GM12878 (cell line): ENCODE measurements around the gene HNRNPM. TPM values are rescaled to one million over a fixed set of nuclear protein-coding genes. Genes with fewer than 3 reads are reported as not detected.

Experiments used
- ATAC-seq: fragments of 200-7000 bp; cut with Tn5 transposase; 3 replicates; pipeline ENCODE4 v1.9.1; 2020; ENCODE audit warnings: mild to moderate bottlenecking, moderate library complexity
- BruUV-seq: library from RNA; stranded (reverse); fragments of 400-500 nt; replicated peaks from 2 replicates; lab custom pipeline; 2021; lab: Mats Ljungman, UMichigan
- CTCF ChIA-PET: fragments of 300-600 bp; sonication (Branson Sonifier 250); formaldehyde crosslinking; extraction: SDS; loops from one replicate; lab custom pipeline; 2021; ENCODE audit warnings: inconsistent platforms; lab: Yijun Ruan, JAX
- POLR2A ChIA-PET: fragments of 350-600 bp; formaldehyde crosslinking; extraction: SDS; loops from one replicate; lab custom pipeline; 2021; ENCODE audit warnings: inconsistent platforms; lab: Charles Lee
- RAD21 ChIA-PET: fragments of 300-600 bp; sonication (Branson Sonifier 250); formaldehyde crosslinking; loops from one replicate; lab custom pipeline; 2023; ENCODE audit warnings: antibody characterized with exemption; ENCODE audit not compliant: unreplicated experiment; lab: Charles Lee
- SMC1A ChIA-PET: fragments of 300-600 bp; sonication (Branson Sonifier 250); formaldehyde crosslinking; loops from one replicate; lab custom pipeline; 2023; ENCODE audit not compliant: unreplicated experiment, uncharacterized antibody; lab: Charles Lee
- DNase-seq: peaks from one replicate; pipeline ENCODE4 v3.0.0-alpha.2; 2011; ENCODE audit warnings: low read depth, low spot score
- FAIRE-seq: peaks from 3 replicates; lab custom pipeline; 2011; peaks lifted over from hg19 to GRCh38; lab: Jason Lieb, UNC
- H2AFZ ChIP-seq: 2 replicates; pipeline ENCODE4 v1.6.0; 2011; ENCODE audit warnings: low read depth, low read length, control low read depth; ENCODE audit not compliant: control insufficient read depth
- H3K27ac ChIP-seq: 2 replicates; pipeline ENCODE4 v1.5.1; 2011; ENCODE audit warnings: control low read depth; ENCODE audit not compliant: control insufficient read depth, insufficient read depth
- H3K27me3 ChIP-seq, 2 experiments: replicated peaks in 1 of 2; 2 replicates each; pipeline versions ENCODE4 v1.6.0 to v1.6.1; 2011; ENCODE audit warnings: low read length in 1 of 2; ENCODE audit not compliant: control insufficient read depth in 2 of 2, insufficient read depth in 2 of 2
- H3K36me3 ChIP-seq, 2 experiments: 2 replicates each; pipeline ENCODE4 v1.5.1; 2011; ENCODE audit warnings: low read length in 1 of 2; ENCODE audit not compliant: control insufficient read depth in 2 of 2, insufficient read depth in 2 of 2
- H3K4me1 ChIP-seq: 2 replicates; pipeline ENCODE4 v1.6.1; 2011; ENCODE audit warnings: mild to moderate bottlenecking, low read length, moderate library complexity, mixed read lengths; ENCODE audit not compliant: control insufficient read depth, insufficient read depth
- H3K4me2 ChIP-seq: 2 replicates; pipeline ENCODE4 v1.6.0; 2011; ENCODE audit warnings: control low read depth; ENCODE audit not compliant: control insufficient read depth, insufficient read depth
- H3K4me3 ChIP-seq: fragments of 200-600 bp; sonication (generic); 2 replicates; pipeline ENCODE4 v1.5.1; 2016
- H3K79me2 ChIP-seq: 2 replicates; pipeline ENCODE4 v1.6.0; 2011; ENCODE audit warnings: low read length; ENCODE audit not compliant: control insufficient read depth, insufficient read depth
- H3K9ac ChIP-seq: 2 replicates; pipeline ENCODE4 v1.8.0; 2011; ENCODE audit warnings: low read length, control low read depth, mixed read lengths; ENCODE audit not compliant: control insufficient read depth, insufficient read depth
- H3K9me3 ChIP-seq: replicated peaks from 3 replicates; pipeline ENCODE4 v1.5.1; 2011; ENCODE audit warnings: mild to moderate bottlenecking, low read length; ENCODE audit not compliant: control insufficient read depth, insufficient read depth
- H4K20me1 ChIP-seq: 2 replicates; pipeline ENCODE4 v1.6.0; 2011; ENCODE audit not compliant: control insufficient read depth, insufficient read depth
- ATF7 ChIP-seq: fragments of 450-650 bp; IDR thresholded peaks from 2 replicates; pipeline ENCODE4 v1.6.1; 2016; ENCODE audit warnings: low read depth, mild to moderate bottlenecking
- BACH1 ChIP-seq: fragments of 450-650 bp; IDR thresholded peaks from 2 replicates; pipeline ENCODE4 v1.6.1; 2017; ENCODE audit warnings: mild to moderate bottlenecking, borderline replicate concordance
- BRCA1 ChIP-seq: IDR thresholded peaks from 2 replicates; pipeline ENCODE4 v1.6.1; 2011; ENCODE audit warnings: low read depth, low read length, improper control_type of control experiment
- CHD1 ChIP-seq: IDR thresholded peaks from 2 replicates; pipeline ENCODE4 v1.6.1; 2012; ENCODE audit warnings: low read depth, low read length, improper control_type of control experiment
- CHD2 ChIP-seq: IDR thresholded peaks from 2 replicates; pipeline ENCODE4 v1.6.1; 2011; ENCODE audit warnings: low read depth, low read length, improper control_type of control experiment, borderline replicate concordance
- DPF2 ChIP-seq: fragments of 450-650 bp; IDR thresholded peaks from 2 replicates; pipeline ENCODE4 v1.6.1; 2017; ENCODE audit warnings: mild to moderate bottlenecking
- GATAD2B ChIP-seq: fragments of 450-650 bp; conservative IDR thresholded peaks from 2 replicates; pipeline ENCODE4 v1.6.1; 2017; ENCODE audit warnings: low read depth, mild to moderate bottlenecking, moderate library complexity
- HDGF ChIP-seq: fragments of 450-650 bp; IDR thresholded peaks from 2 replicates; pipeline ENCODE4 v1.6.1; 2016; ENCODE audit warnings: antibody characterized with exemption
- LARP7 ChIP-seq: fragments of 450-650 bp; IDR thresholded peaks from 2 replicates; pipeline ENCODE4 v1.6.1; 2017; ENCODE audit warnings: mild to moderate bottlenecking
- MEF2B ChIP-seq: fragments of 450-650 bp; IDR thresholded peaks from 2 replicates; pipeline ENCODE4 v1.6.1; 2018; ENCODE audit warnings: mild to moderate bottlenecking, moderate library complexity; ENCODE audit not compliant: partially characterized antibody, poor library complexity, severe bottlenecking
- MTA3 ChIP-seq: IDR thresholded peaks from 2 replicates; pipeline ENCODE4 v1.6.1; 2012; ENCODE audit warnings: low read length, inconsistent platforms, borderline replicate concordance
- PAX8 ChIP-seq: fragments of 450-650 bp; IDR thresholded peaks from 2 replicates; pipeline ENCODE4 v1.6.1; 2017; ENCODE audit warnings: mild to moderate bottlenecking, moderate library complexity
- RAD21 ChIP-seq: IDR thresholded peaks from 2 replicates; pipeline ENCODE4 v1.6.1; 2011; ENCODE audit warnings: mild to moderate bottlenecking, low read depth, low read length, moderate library complexity; ENCODE audit not compliant: insufficient read depth
- RCOR1 ChIP-seq: conservative IDR thresholded peaks from 2 replicates; pipeline ENCODE4 v1.6.1; 2012; ENCODE audit warnings: low read depth, low read length, improper control_type of control experiment
- RELA ChIP-seq: fragments of 450-650 bp; IDR thresholded peaks from 2 replicates; pipeline ENCODE4 v1.8.0; 2014; ENCODE audit warnings: borderline replicate concordance; ENCODE audit not compliant: partially characterized antibody
- SMAD1 ChIP-seq: fragments of 450-650 bp; IDR thresholded peaks from 2 replicates; pipeline ENCODE4 v1.6.1; 2018; ENCODE audit warnings: mild to moderate bottlenecking, low read depth; ENCODE audit not compliant: partially characterized antibody
- SMARCA5 ChIP-seq: fragments of 450-650 bp; IDR thresholded peaks from 2 replicates; pipeline ENCODE4 v1.6.1; 2017; ENCODE audit warnings: mild to moderate bottlenecking
- SP1 ChIP-seq: IDR thresholded peaks from one replicate; pipeline ENCODE4 v1.6.1; 2011; ENCODE audit warnings: low read depth, low read length
- SRF ChIP-seq, 2 experiments: IDR thresholded peaks; 2 replicates each; pipeline ENCODE4 v1.6.1; 2011; ENCODE audit warnings: low read depth in 2 of 2, low read length in 2 of 2, mild to moderate bottlenecking in 1 of 2, moderate library complexity in 1 of 2
- ZNF24 ChIP-seq: fragments of 450-650 bp; IDR thresholded peaks from 2 replicates; pipeline ENCODE4 v1.6.1; 2017; ENCODE audit warnings: antibody characterized with exemption, mild to moderate bottlenecking
- ZNF384 ChIP-seq: IDR thresholded peaks from 2 replicates; pipeline ENCODE4 v1.6.1; 2012; ENCODE audit warnings: low read depth, mild to moderate bottlenecking, low read length, improper control_type of control experiment, borderline replicate concordance
- ZNF592 ChIP-seq: fragments of 450-650 bp; IDR thresholded peaks from 2 replicates; pipeline ENCODE4 v1.6.1; 2017; ENCODE audit warnings: mild to moderate bottlenecking, moderate library complexity
- ZSCAN29 ChIP-seq: fragments of 450-650 bp; IDR thresholded peaks from 2 replicates; pipeline ENCODE4 v1.6.1; 2017; ENCODE audit warnings: mild to moderate bottlenecking, moderate library complexity
- WGBS: methylation state at CpG from one replicate; pipeline ENCODE4 v1.1.6; 2016; ENCODE audit warnings: low lambda C conversion rate; ENCODE audit not compliant: insufficient replicate concordance, insufficient coverage; ENCODE audit errors: missing lambda C conversion rate; 5-methylcytosine and 5-hydroxymethylcytosine counted together
- in situ Hi-C: fragments of 300-500 bp; cut with MboI; formaldehyde crosslinking; loops from 9 replicates; pipeline ENCODE4 v1.14.3; 2018; ENCODE audit warnings: mixed read lengths
- intact Hi-C: fragments of 100-400 bp; cut with micrococcal nuclease; formaldehyde crosslinking; loops from one replicate; pipeline ENCODE4 v1.14.2; 2022; ENCODE audit not compliant: unreplicated experiment
- polyA plus RNA-seq, 11 experiments: library from polyadenylated mRNA; depleted of rRNA in 4 of 11; unstranded in 6 of 11; stranded (reverse) in 5 of 11; fragments of >200 nt; fragmentation: Nextera tagmentation in 4 of 11; fragmentation: Illumina TruSeq in 1 of 11; extraction: Ambion mirVana in 4 of 11; extraction: Trizol in 1 of 11; gene quantifications; 1 replicate in 1 of 11; 2 replicates in 10 of 11; pipeline versions ENCODE4 v1.2.1 to v1.2.3, GENCODE V29; 2011 to 2016; ENCODE audit warnings: inconsistent platforms in 2 of 11, missing spikeins in 2 of 11, low read depth in 1 of 11
- total RNA-seq, 4 experiments: library from RNA; depleted of rRNA in 3 of 4; stranded (reverse); fragments of >200 nt in 3 of 4; fragmentation: Illumina TruSeq in 1 of 4; extraction: Trizol in 1 of 4; gene quantifications; 2 replicates each; pipeline versions ENCODE4 v1.2.1 to v1.2.3, GENCODE V29; 2013 to 2021
- TF ChIP-seq, protein P1 (sequence below): IDR thresholded peaks from 2 replicates; pipeline ENCODE4 v1.6.1; 2011; ENCODE audit warnings: borderline replicate concordance, low read depth, mild to moderate bottlenecking, moderate library complexity, mixed read lengths, low read length; ENCODE audit not compliant: insufficient read depth; ENCODE audit errors: extremely low read length

The HNRNPM gene
- total and polyA plus RNA-seq, 10 of the 15 experiments (the other 5 are each of a cell fraction or from before 2014, with no cell fraction given) = 14.3 to 415 (median 198) TPM

- TF ChIP-seq SP1 (no peak), MEF2B (no peak), CHD2 (no peak), BACH1 (no peak), RELA (no peak), BRCA1 (no peak), SRF (IDR thresholded peaks at IDR 0.05; ENCODE audit: low read depth in 2 of 2, low read length in 2 of 2) (no peak), RAD21 (no peak), HDGF (no peak), RCOR1 (no peak), SMARCA5 (no peak), ZNF384 (no peak)
Observed at GRCh38 chr19:8532225-8532624, 87.5 kb downstream of the HNRNPM start (continued).

DNA sequence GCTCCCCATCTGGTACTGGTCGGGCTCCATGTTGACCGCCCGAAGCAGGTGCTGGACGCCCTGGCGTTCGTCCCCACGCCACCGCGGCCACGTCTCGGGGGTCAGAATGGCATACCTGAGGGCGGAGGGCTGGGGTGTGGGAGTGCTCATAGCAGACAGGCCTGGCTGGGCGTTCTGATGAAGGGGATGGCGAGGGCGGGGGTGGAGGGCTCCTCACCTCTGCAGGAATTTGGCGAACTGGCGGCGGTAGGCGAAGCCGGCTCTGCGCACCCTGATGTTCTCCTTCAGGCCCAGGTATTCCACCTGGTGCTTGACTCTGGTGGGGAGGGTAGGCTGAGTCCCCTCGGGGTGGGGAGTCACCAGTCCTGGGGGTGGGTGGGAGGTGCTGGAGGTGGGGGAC lies 91.5 kb downstream of the HNRNPM start:
- BruUV-seq = no TSS peak
- Histone ChIP-seq H3K9me3 (no peaks in the 10 kb centered on the region), H3K27me3 (no peaks in the 10 kb centered on the region), H3K4me3 (no peak overlapping the region), H3K4me2 (no peak overlapping the region), H3K4me1 (no peaks in the 10 kb centered on the region), H2AFZ (no peak overlapping the region), H3K27ac (no peak overlapping the region), H3K36me3 (no peaks in the 10 kb centered on the region), H3K79me2 (no peaks in the 10 kb centered on the region), H3K9ac (no peak overlapping the region), H4K20me1 (no peaks in the 10 kb centered on the region)
- intact Hi-C loops = no loop called here
- CTCF ChIA-PET = no interaction called here
- SMC1A ChIA-PET = no interaction called here
- DNase-seq = no peak
- 74% methylated on average over 21 of the region's 22 CpGs for WGBS
- no peak for ATAC-seq
- no peak for TF ChIP-seq GATAD2B
- TF ChIP-seq CHD1 = no peak
- no peak for TF ChIP-seq ZNF24
- no peak for TF ChIP-seq MTA3
- TF ChIP-seq ATF7 = no peak
- TF ChIP-seq, protein P1, sequence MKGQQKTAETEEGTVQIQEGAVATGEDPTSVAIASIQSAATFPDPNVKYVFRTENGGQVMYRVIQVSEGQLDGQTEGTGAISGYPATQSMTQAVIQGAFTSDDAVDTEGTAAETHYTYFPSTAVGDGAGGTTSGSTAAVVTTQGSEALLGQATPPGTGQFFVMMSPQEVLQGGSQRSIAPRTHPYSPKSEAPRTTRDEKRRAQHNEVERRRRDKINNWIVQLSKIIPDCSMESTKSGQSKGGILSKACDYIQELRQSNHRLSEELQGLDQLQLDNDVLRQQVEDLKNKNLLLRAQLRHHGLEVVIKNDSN = no peak
- no peak for TF ChIP-seq DPF2
- TF ChIP-seq LARP7 = no peak
- TF ChIP-seq ZNF592 = no peak
- TF ChIP-seq PAX8 = no peak
- no peak for TF ChIP-seq ZSCAN29
- TF ChIP-seq SMAD1 = no peak
- FAIRE-seq = no peak
- POLR2A ChIA-PET = no interaction called here
- RAD21 ChIA-PET = no interaction called here
- in situ Hi-C loops = no loop called here
